Mesenteric fat pad (tissue), 1 donor: Measurements from ENCODE around the gene NANOS3. TPM values are rescaled to one million over a fixed set of nuclear protein-coding genes. Genes with fewer than 3 reads are reported as not detected.
"Not testable (repeated sequence)": the region's sequence is repeated elsewhere in the genome, so short reads cannot be mapped to it uniquely, and the experiment has no call there.

Source experiments
- DNase-seq: peaks from one replicate; pipeline ENCODE4 v3.0.0-alpha.2; 2020; ENCODE audit warnings: low spot score
- total RNA-seq: library from RNA; stranded (reverse); fragmentation: NEBNext Ultra II Directional; extraction: Animal tissue kit (Norgen Biotek cat#: 25700); gene quantifications from one replicate; pipeline ENCODE4 v1.2.1, GENCODE V29; 2021
- donor health status: DM: yes; HTN: yes; CAD: no.

NANOS3 gene
- total RNA-seq, 1 donor from 2014 or later, result not detected

- DNase-seq, result no peak
These were observed 34.4 kb upstream of the NANOS3 start for GRCh38 chr19:13842291-13843103.

- DNase-seq, result no peak
These were observed 33.6 kb upstream of the NANOS3 start for GRCh38 chr19:13843104-13843921.

GRCh38 chr19:13844130-13844631 lies 32.8 kb upstream of the NANOS3 start:
- no peak for DNase-seq

- peak; percentile 96 for DNase-seq
These were observed 30.2 kb upstream of the NANOS3 start for GRCh38 chr19:13846557-13847406.

GRCh38 chr19:13847407-13848339 lies 29.3 kb upstream of the NANOS3 start:
- peak; percentile 97 for DNase-seq

GRCh38 chr19:13848340-13848677 lies 28.6 kb upstream of the NANOS3 start:
- no peak for DNase-seq

- DNase-seq, result no peak
These were observed 27.9 kb upstream of the NANOS3 start for GRCh38 chr19:13848798-13849676.

GRCh38 chr19:13849991-13850909 lies 26.7 kb upstream of the NANOS3 start:
- DNase-seq, result peak; percentile 97

GRCh38 chr19:13850910-13851733 lies 25.8 kb upstream of the NANOS3 start:
- DNase-seq, result no peak

GRCh38 chr19:13851734-13852114 lies 25.2 kb upstream of the NANOS3 start:
- DNase-seq, result not testable (repeated sequence)

- DNase-seq, result not testable (repeated sequence)
These were observed 24.7 kb upstream of the NANOS3 start for GRCh38 chr19:13852171-13852707.

- DNase-seq, result no peak
These were observed 20.4 kb upstream of the NANOS3 start for GRCh38 chr19:13856497-13856896.

- no peak for DNase-seq
These were observed 17.5 kb upstream of the NANOS3 start for GRCh38 chr19:13859361-13859880.

- DNase-seq, result no peak
These were observed 16.1 kb upstream of the NANOS3 start for GRCh38 chr19:13860679-13861391.

- DNase-seq, result no peak
These were observed 15.6 kb upstream of the NANOS3 start for GRCh38 chr19:13861392-13861713.
